NCI-H1694 treated with DMSO at 0.1 percent for 48 hours (cell line): Measurements from ENCODE around the gene PRR5.

Source experiments
- DNase-seq: peaks from one replicate; lab custom pipeline; 2025; lab: John Stamatoyannopoulos, UW

The PRR5 gene

GRCh38 chr22:44758344-44758973 is 56.5 kb downstream of the PRR5 start:
- DNase-seq: peak; percentile 80

GRCh38 chr22:44759001-44759400 is 57.0 kb downstream of the PRR5 start:
- DNase-seq: no peak

- DNase-seq: no peak
These were observed 57.7 kb downstream of the PRR5 start for GRCh38 chr22:44759430-44760310.

- DNase-seq: no peak
These were observed 58.5 kb downstream of the PRR5 start for GRCh38 chr22:44760476-44760875.

- DNase-seq: no peak
These were observed 59.0 kb downstream of the PRR5 start for GRCh38 chr22:44761025-44761424.

GRCh38 chr22:44764373-44764772 is 62.4 kb downstream of the PRR5 start:
- DNase-seq: no peak

GRCh38 chr22:44764974-44765373 is 63.0 kb downstream of the PRR5 start:
- no peak for DNase-seq

- DNase-seq: no peak
These were observed 63.7 kb downstream of the PRR5 start for GRCh38 chr22:44765571-44766285.

- no peak for DNase-seq
These were observed 71.1 kb downstream of the PRR5 start for GRCh38 chr22:44773082-44773481.

GRCh38 chr22:44775862-44776261 is 73.9 kb downstream of the PRR5 start:
- DNase-seq: no peak

GRCh38 chr22:44776605-44777363 is 74.8 kb downstream of the PRR5 start:
- no peak for DNase-seq

- no peak for DNase-seq
These were observed 75.4 kb downstream of the PRR5 start for GRCh38 chr22:44777364-44777755.

- no peak for DNase-seq
These were observed 79.0 kb downstream of the PRR5 start for GRCh38 chr22:44780876-44781449.

- DNase-seq: peak; percentile 43
These were observed 80.5 kb downstream of the PRR5 start for GRCh38 chr22:44782363-44782963.

GRCh38 chr22:44783091-44783490 is 81.1 kb downstream of the PRR5 start:
- DNase-seq: no peak

- no peak for DNase-seq
These were observed 81.6 kb downstream of the PRR5 start for GRCh38 chr22:44783581-44783980.

GRCh38 chr22:44786136-44786535 is 84.1 kb downstream of the PRR5 start:
- DNase-seq: no peak

GRCh38 chr22:44786610-44787009 is 84.6 kb downstream of the PRR5 start:
- DNase-seq: no peak
